ENCODE data around the gene STK39.

The STK39 gene

GRCh38 chr2:168034616-168035015 lies 212.8 kb downstream of the STK39 start:
- DNase-seq = no peak

GRCh38 chr2:168033966-168034365 lies 213.4 kb downstream of the STK39 start:
- no peak for DNase-seq

- DNase-seq = no peak
Observed at GRCh38 chr2:168032091-168032490, 215.3 kb downstream of the STK39 start.

GRCh38 chr2:168030862-168031624 lies 216.4 kb downstream of the STK39 start:
- no peak for DNase-seq

GRCh38 chr2:168029071-168029470 lies 218.3 kb downstream of the STK39 start:
- no peak for DNase-seq

- DNase-seq = no peak
Observed at GRCh38 chr2:168028362-168028761, 219.0 kb downstream of the STK39 start.

- DNase-seq = no peak
Observed at GRCh38 chr2:168025487-168026202, 221.8 kb downstream of the STK39 start.

GRCh38 chr2:168024459-168024858 lies 222.9 kb downstream of the STK39 start:
- DNase-seq = no peak

- no peak for DNase-seq
Observed at GRCh38 chr2:168021800-168022587, 225.4 kb downstream of the STK39 start.

- no peak for DNase-seq
Observed at GRCh38 chr2:168015274-168015953, 232.0 kb downstream of the STK39 start.

- DNase-seq = no peak
Observed at GRCh38 chr2:168009900-168010299, 237.5 kb downstream of the STK39 start.

GRCh38 chr2:168008646-168009195 lies 238.7 kb downstream of the STK39 start:
- DNase-seq = no peak

- DNase-seq = no peak
Observed at GRCh38 chr2:168006498-168006897, 240.9 kb downstream of the STK39 start.

GRCh38 chr2:168005586-168005985 lies 241.8 kb downstream of the STK39 start:
- no peak for DNase-seq

GRCh38 chr2:168003876-168004275 lies 243.5 kb downstream of the STK39 start:
- DNase-seq = no peak

GRCh38 chr2:168002021-168002553 lies 245.3 kb downstream of the STK39 start:
- no peak for DNase-seq

- no peak for DNase-seq
Observed at GRCh38 chr2:167992278-167992677, 255.1 kb downstream of the STK39 start.

GRCh38 chr2:167990062-167990461 lies 257.3 kb downstream of the STK39 start:
- DNase-seq = no peak

- DNase-seq = no peak
Observed at GRCh38 chr2:167988296-167988695, 259.1 kb downstream of the STK39 start.

GRCh38 chr2:167987558-167987957 lies 259.8 kb downstream of the STK39 start:
- no peak for DNase-seq

GRCh38 chr2:167987026-167987425 lies 260.4 kb downstream of the STK39 start:
- no peak for DNase-seq

- DNase-seq = no peak
Observed at GRCh38 chr2:167986223-167986622, 261.2 kb downstream of the STK39 start.
